GM18517 (cell line): ENCODE results near the gene NADK.

Source experiments
- ATAC-seq: cut with Tn5 transposase; IDR thresholded peaks from one replicate; pipeline ENCODE4 v1.9.1; 2021; ENCODE audit warnings: mild to moderate bottlenecking, moderate library complexity; ENCODE audit not compliant: unreplicated experiment

The NADK gene

DNA sequence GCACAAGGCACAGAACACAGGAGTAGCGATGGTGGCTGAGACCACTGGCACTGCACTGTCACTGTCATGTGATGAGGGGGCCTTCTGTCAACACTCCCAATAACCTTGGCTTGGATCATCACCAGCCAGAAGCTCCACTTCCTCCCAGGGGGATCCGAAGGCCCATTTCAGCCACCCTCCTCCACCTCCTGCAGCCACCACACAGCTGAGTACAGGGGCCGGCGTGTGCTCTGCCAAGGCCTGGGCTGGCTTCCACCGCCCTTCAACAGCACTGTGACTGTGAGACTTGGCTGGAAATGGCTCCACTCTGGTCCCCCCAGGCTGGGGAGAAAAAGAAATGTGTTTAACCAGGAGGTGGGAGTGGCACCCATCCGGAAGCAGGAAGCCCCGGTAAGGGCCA, 9.9 kb upstream of the NADK start:
- ATAC-seq = no peak

DNA sequence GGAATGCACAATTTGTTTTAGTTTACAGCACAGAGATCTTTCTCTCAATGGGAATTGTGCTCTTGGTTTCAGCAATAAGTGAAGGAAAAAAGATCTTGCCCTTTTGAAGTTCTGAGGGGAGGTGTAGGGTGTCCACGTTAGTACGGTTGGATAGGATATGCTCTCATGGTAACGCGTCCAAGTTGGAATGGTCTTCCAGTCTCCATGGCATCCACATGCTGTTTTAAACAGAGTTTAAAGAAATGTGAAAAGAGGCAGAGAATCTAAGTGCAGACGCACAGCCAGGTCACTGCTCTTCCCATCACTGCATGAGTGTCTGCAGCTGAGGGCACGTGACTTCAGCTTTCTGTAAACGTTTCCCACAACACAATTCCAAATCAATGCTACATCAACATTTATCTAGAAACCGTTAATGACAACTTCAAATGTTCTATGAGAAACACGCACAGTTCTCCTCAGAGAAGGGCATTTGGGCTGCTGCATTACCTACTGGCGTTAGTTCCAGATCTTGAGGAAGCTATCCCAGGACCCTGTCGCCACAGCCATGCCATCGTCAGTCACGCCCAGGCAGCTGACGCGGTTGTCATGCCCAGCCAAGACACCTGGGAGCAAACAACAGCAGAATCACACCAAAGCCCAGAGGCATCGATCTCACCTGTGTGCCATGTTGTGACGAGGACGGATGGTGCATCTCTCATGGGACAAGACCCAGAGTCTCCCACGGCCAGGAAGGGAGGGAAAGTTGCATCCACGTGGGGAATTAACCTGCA, 8.8 kb upstream of the NADK start:
- ATAC-seq = no peak

DNA sequence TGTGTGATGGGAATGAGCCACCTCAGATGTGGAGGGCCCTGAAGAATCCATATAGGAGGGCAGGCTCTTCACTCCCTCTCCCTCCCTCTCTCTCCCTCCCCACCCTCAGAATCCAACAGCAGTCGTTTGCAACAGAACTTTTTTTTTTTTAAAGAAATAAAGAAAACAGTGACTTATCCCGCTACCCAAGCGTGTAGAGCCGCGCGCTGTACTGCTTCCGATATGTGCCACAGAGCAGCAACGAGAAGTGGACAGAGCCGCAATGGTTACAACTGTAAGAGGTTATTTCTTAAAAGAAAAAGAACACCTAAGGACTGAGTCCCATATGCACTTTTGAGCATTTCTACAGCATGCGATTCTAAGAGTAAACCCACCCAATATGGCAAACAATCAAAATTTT, 7.4 kb upstream of the NADK start:
- no peak for ATAC-seq

DNA sequence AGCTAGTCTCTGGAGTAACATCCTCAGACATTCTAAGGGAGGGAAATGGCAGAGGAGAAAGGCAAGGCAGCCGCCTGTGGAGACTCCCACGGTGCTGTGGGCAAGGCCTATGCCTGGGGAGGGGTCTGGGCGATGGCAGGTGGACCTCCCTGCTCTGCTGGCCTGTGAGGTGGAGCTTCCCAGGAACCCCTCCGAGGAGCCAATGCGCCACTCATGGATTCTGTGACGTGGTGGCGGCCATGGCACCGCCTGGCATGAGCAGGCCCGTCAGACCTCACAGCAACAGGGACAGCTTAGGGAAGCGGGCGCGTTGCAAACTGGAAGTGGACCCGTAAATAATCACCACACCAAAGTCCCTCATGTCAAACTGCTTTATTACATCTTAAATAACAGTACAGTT, 6.7 kb upstream of the NADK start:
- ATAC-seq = no peak

DNA sequence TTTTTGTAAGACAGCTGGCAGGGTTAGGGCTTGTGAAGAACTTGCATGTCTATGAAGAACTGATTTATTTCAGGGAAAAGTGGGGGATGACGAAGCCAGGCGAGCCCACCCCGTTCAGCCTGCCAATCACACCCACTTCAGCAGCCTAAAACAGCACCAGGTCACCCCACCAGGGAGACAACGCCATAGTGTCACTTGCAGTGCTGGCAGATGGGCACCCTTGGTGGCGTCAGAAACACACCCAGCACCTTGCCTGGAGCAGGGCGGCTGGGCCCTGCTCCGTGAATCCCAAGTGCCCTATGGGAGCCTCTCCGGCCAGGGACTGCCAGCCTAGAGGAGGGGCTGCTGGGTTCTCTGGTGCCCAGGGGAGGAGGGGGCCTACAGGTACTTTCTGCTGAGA, 5.0 kb upstream of the NADK start:
- ATAC-seq = no peak

DNA sequence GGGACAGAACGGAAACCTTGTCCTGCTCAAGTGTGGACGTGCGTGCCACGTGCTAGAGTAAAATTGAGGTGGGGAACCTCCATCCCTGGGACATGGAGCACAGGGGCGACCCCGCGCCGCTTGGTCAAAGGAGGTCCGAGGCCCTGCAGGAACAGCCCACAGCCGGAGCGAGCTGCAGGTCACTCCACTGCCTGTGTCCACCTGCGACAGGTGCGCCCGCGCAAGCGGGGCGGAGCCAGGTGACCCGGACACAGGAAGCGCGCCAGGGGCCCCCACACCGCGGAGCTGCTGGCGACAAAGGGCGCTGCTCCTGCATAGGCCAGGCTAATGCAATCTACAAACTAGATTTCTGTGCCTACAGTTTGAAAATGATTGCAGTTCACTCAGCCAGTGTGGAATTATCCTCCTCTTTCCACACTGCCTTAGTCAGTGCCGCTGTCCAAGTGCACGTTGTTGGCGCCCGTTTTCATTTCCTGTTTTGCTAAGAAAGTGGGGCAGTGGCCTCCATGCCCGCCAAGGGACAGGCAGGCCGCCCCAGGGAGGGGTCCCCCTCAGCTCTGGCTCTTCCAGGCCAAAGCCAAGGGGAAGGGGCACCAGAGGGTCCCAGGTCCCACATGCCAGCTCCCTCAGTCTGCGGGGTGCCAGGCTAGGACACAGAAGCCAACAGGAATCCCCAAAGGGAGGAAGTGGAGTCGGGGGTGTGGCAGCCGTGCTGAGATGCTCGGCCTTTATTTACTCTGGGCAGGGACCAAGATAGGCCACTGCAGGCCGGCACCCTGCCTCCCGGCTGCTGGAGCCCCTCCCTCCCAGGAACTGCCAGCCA, 4.3 kb upstream of the NADK start:
- no peak for ATAC-seq

DNA sequence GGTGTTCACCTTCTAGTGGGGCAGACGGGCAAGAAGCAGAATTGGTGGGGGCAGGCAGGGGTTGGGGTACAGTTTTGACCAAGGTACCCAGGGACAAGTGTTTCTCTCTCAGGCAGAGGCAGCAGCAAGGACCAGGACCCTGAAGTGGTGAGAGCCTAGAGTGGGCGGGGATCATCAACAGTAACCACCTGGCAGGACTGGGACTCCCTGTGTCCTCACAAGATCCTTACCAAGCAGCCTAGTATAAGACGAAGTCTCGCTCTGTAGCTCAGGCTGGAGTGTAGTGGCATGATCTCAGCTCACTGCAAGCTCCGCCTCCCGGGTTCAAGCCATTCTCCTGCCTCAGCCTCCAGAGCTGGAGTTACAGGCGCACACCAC, 3.2 kb upstream of the NADK start:
- no peak for ATAC-seq

DNA sequence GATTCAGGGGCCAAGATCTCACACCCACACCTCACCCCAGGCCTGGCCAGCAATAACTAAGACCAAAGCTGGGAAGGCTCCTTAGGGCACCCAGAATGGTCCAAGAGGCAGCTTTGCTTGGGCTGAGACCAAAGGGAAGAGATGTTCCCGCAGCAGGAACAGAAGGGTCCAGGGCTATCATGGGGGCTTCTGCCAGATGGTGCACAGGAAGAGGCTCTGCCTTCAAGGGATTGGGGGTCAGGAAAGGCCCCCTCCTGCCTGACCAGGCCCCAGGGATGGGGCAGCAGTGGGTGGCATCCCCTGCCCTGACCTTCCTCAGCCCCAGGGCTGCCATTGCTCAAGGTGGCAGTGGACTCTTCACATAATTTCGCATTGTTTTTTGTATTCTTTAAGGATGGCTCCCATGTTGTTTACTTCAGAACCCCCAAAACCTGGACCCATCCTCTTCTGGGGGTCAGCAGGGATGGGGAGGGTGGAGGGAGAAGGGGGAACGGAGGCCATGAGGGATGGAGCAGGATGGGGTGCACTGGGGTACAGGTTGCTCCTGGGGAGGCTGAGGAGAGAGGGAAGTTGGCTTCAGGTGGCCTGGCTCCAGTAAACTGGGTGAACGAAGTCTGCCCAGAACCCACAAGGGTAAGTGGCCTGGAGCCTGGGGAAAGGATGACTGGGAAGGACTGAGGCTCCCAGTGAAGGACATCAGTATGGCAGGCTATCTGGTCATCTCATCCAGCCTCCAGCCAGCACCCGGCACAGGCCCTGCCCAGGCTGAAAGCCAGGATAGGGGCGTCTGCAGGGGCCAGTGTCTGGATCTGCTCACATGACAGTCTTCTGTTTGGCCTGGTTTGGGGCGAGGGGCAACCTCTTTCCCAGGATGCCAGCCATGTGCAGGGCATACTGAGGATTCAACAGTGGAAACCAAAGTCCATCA, 2.6 kb upstream of the NADK start:
- no peak for ATAC-seq

DNA sequence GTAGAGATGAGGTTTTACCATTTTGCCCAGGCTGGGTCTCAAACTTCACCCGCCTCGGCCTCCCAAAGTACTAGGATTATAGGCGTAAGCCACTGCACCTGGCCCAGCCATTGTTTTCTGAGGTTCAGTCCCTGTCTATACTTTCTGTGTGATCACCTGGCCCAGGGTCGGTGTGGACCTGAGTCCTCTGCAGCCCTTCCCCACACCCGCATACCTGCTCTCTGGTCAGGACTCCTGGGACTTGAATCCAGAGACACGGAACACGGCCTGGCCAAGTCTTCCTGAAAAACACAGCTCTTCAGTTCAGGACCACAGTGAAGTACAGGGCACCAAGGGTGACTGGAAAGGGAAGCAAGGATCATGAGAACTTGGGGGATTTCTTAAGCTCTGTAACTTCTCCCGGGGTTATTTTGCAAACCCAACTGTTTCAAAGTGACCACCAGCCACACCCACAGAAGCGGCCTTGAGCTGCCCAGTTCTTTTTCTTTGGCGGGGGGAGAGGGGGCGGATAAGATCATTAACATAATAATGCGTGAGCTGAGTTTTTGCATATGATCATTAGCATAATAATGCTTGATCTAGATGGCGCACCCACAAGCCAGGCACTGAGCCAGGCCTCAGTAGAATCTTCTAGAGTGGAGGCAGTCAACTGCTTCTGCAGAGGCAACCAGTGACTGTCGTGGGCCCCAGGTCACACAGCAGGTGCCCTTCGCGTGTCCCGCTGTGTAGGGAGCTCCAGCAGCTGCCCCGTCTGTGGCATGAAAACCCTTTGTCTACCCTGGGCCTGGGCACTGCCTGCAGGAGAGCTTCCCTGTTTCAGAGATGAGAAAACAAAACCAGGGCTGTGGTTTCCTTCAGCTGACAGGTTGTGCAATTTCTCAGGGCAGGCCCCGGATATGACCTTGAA, 1.7 kb upstream of the NADK start:
- ATAC-seq = peak; percentile 30

DNA sequence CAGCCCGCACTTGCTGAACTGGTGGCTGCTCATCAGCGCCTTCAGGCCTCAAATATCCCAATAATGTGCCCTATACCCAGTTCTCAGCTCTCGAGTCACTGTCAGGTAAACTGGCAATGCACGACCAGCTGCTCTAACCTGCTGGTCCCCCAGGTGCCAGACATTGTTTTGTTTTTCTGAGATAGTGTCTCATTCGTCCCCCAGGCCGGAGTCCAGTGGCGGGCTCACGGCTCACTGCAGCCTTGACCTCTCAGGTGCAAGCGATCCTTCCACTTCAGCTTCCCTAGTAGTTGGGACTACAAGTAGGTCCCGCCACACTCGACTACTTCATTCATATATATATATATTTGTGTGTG, 1.0 kb upstream of the NADK start:
- ATAC-seq = no peak

DNA sequence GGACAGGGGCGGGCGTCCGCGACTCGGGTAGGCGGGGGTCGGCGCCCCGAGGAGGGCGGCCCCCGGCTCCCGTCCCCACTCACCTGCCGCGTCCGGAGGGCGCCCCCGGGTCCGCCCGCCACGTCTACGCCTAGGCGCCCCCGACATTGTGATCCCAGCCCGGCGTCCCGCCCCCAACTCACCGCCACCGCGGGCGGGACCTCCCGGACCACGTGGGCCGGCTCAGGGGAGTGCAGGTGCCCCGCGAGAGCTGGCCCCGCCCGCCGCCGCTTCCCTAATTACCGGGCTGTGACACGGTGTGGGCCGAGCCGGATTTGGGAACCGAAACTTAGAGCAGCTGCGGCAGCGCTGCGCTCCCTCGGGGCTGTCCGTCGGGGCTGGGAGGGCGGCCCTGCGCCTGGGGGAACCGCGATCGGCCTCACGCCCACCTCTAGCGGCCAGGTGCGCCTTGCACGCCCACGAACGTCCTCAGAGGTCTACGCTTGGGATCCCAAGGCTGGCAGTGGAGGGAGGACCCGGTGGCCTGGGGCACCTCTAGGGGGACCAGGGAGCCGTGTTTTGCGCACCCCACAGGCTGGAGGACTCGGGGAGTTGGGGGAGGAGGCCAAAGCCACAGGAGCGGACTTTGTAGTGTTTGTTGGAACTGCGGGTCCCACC, 521 bp upstream of the NADK start:
- peak; percentile 64 for ATAC-seq

DNA sequence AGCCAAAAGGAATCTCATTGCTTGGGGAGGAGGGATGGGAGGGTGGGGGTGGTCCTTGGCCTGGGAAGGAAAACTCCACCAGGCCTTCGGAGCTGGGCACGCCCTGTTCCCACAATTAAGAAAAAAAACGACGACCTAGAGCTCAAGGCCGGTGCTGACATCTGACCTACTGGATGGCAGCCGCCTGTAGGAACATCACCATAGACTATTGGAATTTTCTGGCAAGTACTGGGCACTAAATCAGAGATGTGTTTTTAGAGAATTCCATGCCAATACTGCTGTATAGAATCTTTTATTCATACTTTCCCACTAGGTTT, 729 bp downstream of the NADK start:
- ATAC-seq = no peak

DNA sequence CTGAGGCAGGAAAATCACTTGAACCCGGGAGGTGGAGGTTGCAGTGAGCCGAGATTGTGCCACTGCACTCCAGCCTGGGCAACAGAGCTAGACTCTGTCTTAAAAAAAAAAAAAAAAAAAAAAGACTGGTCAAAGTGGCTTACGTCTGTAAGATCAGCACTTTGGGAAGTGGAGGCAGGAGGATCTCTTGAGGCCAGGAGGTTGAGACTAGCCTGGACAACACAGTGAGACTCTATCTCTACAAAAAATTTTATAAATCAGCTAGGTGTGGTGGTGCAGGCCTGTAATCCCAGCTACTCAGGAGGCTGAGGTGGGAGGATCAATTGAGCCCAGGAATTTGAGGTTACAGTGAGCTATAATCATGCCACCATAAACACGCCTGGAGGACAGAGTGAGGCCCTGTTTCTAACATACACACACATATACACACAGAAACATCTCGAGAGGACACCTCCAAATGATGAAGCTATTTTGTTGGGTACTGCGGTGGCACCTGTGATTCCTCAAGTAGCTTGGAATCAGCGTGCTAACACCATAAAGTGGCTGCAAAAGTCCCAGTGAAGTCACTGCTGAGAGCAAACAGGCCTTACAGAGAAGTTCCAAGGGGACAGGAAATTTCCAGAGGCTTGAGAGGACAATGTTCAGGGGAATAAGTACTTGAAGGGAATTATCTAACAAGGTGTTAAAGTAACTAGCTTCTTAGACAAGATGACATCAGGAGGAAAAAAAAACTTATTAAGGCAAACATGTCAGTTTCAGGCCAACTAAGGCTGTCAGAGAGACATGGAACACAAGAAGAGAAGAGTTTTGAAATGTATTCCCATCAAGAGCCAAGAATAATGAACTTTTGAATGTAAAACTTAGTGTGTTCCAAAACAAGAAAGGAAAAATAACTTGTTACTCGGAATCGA, 1.3 kb downstream of the NADK start:
- ATAC-seq = no peak

DNA sequence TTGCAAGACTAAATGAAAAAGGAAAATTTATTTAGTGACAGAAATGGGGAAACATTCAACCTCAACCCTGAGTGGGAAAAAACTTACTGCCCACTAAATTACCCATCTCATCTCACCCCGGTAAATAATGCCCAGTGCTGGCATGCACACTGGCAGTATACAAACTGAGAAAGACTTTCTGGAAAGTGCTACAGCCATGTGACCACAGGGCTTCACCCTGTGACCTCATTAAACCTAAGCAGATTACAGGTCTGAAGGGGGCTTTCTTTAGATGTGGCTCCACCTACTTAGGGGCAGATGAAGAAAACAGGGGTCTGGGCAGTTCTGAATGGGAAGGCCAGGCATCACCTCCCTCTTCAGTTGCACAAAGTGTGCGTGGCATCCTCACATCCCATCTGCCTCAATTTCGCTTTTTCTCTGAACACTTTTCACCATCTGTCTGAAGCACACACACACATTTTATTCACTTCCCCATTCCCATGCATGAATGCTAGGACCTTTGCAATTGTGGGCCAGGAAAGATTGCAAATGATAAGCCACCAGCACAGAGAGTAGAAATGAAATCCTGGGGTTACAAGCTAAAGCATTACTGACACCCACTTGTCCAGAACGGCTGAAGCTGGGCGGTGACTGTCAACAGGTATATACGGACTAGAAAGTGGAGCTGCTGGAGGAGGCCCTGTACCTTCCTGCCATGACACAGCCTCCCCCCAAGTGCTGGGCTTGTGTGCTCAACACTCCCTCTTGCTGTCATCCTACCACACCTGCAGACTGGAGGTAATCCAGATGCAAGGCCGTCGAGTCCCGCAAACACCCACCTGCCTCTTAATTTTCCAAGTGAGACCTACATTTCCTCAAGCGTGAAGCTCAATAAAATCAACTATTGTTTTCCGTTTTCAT, 2.7 kb downstream of the NADK start:
- ATAC-seq = no peak

DNA sequence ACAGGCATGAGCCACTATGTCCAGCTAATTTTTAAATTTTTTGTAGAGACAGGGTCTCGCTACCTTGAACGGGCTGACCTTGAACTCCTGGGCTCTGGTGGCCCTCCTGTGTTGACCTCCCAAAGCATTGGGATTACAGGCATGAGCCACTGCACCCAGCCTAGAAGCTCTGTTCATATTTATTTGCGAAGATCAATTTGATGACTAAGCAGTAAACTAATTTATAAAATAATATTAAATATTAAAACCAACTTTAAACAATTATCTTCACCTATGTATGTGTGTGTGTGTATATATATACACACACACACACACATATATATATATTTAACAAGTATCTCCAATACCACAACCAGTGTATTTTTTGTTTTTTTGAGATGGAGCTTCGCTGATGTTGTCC, 4.4 kb downstream of the NADK start:
- no peak for ATAC-seq

DNA sequence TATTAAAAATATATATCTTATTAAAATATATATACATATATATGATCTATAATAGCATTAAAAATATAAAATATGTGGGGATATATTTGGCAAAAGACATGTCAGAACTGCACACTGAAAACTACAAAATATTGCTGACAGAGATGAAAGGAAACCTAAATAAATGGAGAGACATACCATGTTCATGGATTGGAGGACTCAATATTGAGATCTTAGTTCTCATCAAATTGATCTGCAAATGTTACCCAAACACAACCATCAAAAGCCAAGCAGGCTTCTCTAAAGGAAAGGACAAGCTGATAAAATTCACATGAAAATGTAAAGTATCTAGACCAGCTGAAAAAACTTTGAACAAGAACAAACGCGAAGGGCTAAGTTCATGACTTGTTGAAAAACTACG, 7.2 kb downstream of the NADK start:
- no peak for ATAC-seq

DNA sequence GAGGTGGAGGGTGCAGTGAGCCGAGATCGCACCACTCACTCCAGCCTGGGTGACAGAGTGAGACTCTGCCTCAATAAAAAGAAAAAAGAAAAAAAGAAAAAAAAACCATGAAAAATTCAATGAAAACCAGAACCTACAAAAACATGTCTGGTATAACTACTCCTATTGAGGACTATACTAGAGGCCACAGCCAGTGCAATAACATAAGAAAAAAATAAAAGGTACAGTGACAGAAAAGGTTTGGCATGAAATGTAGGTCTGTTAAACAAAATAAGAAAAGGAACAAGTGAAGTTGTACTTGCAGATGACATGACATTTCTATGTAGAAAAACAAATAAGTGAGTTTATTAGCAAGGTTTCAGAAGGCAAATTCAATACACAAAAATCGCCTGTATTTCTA, 8.2 kb downstream of the NADK start:
- no peak for ATAC-seq
